Superior temporal gyrus (tissue), 1 donor: ENCODE measurements around the gene SYNGR1.

Experiments used
- DNase-seq: peaks from one replicate; pipeline ENCODE4 v3.0.0-alpha.2; 2016; ENCODE audit errors: extremely low spot score

Gene SYNGR1

DNA sequence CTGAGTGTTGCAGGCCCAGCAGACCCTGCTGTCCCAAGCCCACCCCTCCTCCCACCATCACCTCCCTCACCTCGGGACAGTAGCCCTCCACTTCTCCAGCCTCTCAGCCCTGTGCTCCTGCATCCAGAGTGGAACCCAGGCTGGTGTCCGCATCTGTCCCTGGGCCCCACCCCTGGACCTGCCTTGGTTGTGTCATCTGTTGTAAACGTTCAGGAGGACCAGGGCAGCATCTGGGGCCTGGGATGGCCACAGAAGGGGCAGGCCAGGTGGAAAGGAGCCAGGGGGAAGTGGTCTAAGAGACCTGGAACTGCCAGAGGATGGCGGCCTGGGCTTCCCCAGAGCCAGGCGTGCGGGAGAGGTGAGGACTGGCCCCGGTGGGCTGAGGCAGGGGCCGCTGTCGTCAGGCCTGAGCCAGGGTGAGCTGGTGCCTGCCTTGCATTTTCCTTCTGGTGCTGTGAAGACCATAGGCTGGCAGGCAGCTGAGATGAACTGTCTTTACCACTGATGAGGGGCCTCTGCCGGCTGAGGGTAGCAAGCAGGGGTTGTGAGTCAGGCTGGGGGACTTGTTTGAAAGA, 80.9 kb downstream of the SYNGR1 start:
- no peak for DNase-seq

DNA sequence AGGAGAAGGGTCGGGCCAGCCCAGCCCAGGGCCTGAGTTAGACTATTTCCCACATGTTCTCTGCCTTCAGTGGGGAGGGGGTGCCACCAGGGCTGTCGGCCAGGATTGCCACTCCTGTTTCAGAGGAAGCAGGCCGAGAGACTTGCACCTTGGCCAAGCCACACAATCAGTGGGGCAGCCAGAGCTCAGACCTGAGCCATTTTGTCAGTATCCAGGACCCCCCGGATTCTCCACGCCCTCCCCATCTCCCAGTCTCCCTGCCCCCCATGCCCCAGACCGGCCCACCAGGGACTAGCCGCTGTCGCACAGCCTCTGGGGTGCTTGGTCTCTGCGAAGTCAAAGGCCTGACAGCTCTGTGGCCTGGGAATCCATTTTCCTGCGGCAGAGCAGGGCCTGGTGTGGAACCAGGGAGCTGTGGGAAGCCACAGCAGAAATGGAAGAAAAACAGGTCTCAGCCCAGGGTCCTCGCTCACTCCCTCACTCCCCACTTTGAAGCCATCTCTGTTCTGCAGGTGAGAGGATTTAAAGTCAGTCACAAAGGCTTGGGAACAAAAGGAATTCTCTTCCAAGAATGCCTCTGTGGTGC, 81.5 kb downstream of the SYNGR1 start:
- no peak for DNase-seq

DNA sequence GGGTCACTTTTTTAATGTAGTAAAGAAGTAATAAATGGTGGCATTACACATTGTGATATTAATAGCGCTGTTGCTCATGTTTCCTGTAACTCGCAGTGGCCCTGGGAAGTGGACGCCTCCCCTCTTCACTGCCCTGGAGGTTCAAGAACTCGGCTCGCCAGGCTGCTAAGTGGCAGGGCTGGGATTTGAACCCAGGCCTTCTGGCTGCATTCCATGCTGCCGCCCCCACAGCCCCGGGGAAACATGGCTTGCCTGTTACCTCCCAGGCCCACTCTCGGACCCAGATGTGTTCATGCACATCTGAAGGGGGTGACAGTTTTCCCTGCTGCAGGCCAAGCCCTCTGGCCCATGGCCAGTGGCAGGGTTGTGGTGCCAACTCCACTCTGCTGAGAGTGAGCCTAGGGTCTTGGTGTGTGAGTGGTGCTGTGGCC, 82.0 kb downstream of the SYNGR1 start:
- no peak for DNase-seq

DNA sequence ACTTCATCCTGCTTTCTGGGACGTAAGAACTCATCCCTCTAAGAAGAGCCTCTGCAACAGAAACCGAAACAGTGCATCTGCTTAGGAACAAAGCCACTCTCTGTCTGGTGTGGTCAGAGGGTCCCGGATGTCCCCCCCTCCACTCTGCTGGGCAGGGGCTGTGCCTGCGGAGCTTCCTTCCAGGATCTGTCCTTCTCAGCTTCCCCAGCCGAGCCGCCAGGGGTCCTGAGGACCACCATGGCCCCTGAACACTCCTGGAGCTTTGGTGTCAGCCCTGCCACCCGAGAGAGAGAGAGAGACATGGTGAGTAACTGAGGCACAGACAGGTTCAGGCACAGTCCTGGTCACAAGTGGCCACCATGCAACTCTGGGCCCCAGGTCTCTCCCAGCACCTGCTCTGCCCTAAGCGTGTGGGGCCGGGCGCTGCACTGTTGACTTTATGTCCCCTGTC, 82.6 kb downstream of the SYNGR1 start:
- DNase-seq = peak; percentile 39

DNA sequence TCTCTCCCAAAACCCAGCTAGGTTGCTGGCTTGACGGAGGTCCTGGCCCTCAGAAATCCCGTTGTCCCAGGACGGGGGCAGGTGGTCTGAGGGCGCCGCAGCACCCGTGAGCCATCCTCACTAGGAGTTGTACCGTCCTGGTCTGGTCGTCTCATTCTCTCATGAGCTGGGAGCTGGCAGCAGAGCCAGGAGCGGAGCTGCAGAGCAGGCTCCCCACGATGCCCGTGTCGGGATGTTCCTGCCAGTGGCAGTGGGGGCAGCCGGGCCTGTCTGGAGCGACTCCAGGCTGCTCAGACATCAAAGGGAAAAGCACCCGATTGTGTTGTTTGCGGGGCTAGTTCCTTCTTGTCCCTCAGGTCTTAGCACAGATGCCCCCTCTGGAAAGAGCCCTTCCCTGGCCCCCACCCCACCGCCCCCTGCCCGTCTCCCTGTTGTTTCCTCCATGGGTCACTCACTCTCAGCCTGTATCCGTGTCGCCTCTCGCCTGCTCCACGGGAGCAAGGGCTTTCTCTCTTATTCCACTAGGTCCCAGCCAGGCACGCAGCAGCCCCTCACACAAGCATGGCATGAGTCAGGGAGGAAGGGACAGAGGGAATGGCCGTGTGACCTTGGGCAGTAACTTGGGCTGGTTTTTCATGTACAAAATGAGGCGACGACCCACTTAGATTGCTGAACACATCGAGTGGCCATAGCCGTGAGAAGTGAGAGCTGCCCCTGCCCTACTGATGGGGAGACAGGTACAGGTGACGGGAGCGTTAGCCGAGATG, 83.9 kb downstream of the SYNGR1 start:
- DNase-seq = peak; percentile 76

DNA sequence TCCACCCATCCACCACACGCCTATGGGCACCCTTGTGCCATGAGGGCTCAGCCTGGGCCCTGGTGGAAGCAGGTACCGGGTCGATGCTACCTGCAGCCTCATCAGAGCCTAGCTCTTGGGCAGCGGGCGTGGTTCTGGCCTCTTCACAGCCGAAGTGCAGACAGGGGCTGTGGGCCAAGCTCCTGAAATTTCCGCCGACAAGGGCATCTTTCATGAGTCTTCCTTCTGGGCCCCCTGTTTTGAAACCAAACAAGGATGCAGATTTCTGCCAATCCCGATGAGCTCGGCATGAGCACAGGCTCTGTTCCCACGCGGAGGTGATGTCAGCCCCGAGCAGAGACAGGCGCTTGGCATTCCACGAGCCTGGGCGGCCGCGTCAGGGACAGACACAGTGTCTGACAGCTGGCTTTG, 84.5 kb downstream of the SYNGR1 start:
- DNase-seq = peak; percentile 88

DNA sequence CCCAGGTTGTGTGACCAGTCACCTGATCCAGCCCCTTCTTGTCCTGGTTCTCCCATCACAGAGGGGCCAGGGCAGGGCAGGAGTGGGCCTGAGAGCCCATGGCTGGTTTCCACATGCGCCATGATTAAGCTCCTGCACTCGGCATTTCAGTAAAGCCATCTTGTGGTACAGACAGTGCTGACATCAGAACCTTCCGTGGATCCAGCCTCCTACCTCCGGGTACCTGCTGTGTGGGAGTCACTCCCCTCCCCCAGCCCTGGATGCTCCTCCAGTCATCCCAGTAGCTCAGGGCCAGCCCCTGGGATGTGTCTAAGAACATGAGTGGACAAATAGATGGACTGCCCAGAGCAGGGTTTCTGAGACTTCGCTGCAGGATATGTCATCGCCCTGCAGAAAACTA, 84.9 kb downstream of the SYNGR1 start:
- no peak for DNase-seq
